ENCODE results near the gene ABLIM2.

The ABLIM2 gene

DNA sequence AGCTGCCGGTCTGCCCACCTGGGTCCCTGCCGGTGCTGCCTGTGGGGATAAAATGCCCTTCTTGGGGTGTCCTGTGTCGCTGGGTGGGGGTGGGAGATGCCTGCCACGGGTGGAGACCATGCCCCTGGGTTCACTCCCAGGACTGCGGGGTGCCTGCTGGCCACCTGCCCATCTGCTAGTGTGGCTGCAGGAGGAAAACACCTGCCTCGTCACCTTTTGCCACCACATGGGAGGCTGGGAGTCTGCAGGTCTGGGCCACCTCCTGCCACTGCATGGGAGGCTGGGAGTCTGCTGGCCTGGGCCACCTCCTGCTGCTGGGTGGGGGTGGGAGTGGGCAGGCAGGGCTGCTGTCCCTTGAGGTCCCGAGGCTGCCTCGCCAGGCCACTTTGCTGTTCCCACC lies 160.2 kb downstream of the ABLIM2 start:
- DNase-seq: no peak

DNA sequence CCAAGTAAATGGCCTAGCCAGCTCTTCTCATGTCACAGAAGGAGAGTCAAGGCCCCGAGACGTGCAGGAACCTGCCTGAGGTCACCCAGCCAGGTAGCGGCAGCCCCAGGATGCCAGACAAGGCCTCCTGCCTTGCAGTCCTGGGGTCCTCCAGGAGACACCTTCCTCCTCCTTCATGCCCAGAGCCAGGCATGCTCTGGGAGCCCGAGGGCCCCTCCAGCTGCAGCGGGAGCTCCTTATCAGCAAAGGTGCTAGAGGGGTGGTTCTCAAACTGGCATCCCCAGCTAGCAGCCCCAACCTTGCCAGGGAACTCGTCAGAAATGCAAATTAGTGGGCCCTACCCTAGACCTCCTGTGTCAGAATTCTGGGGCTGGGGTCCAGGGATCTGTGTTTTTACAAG lies 162.7 kb downstream of the ABLIM2 start:
- DNase-seq: no peak

DNA sequence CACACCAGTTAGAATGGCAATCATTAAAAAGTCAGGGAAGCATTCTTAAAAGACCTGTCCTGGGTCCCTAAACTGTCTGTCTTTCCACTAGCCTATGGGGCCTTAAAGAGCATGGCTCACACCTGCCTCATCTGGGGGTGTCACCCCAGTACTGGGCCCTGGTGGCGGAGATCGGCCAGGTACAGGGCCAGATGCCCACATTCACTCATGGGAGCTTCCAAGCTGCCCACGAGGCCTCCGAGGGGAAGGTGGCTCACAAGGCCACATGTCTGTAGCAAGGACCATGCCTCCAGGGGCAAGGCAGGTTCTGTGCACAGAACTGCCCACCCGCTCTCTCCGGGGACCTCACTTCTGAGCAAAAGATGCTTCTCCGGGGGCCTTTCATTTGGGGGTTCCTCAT lies 163.5 kb downstream of the ABLIM2 start:
- DNase-seq: no peak

DNA sequence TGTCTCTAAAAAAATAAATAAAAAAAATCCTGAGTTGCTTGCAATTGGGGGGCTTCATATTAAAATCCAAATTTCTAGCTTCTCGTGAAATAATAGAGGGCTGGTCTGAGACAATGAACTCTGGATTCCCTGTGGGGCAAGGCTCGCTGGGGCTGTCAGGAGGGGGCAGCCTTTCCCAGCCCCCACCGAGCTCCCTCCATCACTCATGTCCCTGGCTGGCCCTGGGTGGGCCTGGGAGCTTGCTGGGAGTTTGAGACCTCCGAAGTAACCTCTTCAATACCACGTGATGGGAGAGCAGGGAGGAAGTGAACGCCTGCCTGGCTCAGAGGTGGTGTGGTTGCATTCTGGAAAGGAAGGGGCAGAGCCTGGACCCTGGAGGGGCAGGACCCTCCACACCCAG lies 164.9 kb downstream of the ABLIM2 start:
- no peak for DNase-seq

DNA sequence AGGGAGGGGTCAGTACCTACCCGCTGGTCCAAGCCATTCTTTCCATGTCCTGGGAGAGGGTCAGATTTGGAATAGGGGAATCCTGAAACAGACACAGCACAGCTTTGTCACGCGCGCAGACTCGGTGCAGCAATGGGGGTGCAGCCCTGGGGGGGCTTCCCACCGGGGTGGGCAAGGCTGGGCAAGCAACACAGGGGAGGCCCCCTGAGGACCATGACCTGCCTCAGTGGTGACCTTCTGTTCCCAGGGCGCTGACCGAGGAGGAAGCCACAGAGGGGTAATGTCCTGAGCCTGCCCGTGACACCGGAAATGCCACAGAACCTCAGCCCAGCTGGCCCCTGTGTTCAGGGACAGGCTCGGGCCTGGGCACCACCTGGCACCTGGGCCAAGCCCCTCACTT lies 165.8 kb downstream of the ABLIM2 start:
- DNase-seq: no peak

DNA sequence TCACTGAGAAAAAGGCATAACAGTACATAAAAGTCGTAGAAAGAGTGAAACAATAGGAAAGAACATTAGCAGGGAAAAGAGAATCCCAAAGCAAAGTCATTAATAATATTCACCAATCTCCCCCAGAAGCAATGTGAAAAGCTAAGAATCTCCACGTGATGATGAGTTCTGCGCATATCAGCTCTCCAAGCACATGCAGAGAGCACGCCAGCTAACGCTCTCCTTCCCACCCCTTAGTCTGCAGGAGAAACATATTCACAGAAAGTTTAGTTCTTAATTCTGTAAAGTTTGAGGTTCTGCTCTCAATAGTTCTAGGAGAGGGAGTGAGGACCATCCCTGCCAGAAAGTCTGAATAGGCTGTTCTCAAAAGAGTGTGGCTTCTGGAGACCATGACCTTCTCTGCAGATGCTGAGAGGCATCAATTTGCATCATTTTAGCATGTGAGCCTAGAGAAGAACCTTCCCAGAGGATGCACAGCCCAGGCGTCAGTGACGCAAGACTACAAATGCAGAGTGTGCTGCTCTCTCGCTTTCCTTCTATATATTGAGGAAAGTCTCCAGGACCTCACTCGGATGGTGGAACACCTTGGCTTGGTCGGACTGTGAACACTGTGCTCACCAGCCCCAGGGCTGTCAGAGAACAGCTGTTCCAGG lies 167.7 kb downstream of the ABLIM2 start:
- DNase-seq: no peak

DNA sequence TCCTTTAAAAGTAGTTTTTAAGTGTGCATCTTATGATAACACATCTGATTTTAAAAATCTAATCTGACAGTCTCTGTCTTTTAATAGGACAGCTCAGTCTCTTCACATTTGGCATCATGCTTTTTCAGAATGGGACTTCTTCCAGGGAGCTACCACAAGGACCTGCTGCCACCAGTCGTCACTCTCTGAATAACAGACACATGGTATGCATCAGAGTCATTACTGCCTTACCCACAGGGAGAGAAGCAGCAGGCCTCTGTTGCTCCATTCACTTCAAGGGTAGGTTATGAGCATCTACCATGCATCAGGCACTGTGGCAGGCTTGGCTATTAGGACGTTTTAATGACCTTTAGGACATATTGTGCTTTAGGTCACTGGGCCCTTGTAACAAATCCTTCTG lies 169.0 kb downstream of the ABLIM2 start:
- no peak for DNase-seq

DNA sequence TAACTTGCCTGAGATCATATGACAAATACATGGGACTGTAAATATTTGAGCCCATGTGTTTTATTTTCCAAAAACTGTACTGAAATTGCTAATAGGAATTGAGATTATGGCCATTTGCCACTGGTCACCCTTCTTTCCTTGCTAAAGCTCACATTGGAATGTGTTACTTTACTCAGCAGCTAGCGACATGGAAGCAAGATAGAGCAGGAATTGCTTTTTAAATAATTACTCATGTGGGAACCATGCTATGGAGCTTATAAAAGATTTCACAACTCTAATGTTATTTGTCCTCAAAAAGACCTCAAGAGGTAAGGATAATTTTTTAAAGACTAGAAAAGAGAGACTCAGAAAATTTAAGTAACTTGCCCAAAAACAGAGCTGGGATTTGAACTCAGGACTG lies 170.2 kb downstream of the ABLIM2 start:
- DNase-seq: no peak

DNA sequence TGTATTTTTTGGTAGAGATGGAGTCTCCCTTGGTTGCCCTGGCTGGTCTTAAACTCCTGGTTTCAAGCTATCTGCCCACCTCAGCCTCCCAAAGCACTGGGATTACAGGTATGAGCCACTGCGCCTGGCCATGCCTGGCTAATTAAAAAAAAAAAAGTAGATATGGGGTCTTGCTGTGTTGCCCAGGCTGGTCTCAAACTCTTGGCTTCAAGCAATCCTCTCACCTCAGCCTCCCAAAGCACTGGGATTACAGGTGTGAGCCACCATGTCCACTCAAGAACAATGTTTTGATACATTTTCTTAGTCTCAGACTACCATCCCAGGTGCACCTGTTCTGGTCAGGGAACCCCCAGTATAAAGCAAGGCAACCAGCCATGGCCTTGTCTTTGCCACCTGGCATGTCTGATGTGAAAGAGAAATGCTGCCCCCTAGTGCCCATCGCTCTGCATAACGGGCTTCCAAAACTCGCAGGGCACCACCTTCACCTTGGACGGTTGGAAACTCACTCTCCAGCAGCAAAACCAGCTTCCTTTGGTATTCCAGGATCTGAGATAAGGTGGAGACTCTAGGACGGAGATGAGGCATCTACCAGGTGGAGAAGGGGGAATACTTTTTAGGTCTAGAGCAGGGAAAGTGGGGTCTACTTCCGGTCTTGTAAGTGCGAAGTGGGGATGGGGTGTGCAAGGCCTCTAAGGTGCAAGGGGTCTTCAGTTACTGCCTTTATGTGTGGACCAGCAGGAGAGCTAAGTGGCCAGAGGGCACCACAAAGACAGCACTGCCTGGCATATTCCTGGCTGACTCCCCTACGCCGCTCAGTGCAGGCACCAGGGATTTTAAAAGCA lies 171.2 kb downstream of the ABLIM2 start:
- peak; percentile 36 to 57 (median 54) for DNase-seq

DNA sequence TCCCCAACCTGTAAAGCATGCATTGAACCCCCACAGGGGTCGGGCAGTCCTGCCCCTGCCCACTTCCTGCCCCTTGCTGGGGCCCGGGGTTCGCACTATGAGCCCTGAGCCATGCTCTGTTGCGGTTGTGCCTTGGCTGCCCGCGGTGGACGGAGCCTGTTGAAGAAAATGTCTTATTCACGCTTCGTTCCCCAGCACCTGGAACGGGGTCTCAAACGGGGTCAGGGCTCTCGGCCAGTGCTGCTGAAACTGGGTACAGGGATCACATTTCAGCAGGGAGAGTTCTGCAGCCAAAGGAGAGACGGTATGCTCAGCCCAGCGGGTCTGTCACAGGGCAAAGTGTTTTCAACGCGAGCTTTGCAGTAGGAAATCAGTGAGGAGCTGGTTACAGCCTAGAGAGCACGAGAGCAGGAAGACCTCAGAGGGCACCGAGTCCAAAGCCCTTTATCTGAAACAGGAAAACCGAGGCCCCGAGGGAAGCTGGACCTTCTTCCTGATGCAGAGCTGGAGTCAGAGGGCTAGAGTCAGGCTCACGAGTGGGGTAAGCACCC lies 172.6 kb downstream of the ABLIM2 start:
- no peak for DNase-seq

DNA sequence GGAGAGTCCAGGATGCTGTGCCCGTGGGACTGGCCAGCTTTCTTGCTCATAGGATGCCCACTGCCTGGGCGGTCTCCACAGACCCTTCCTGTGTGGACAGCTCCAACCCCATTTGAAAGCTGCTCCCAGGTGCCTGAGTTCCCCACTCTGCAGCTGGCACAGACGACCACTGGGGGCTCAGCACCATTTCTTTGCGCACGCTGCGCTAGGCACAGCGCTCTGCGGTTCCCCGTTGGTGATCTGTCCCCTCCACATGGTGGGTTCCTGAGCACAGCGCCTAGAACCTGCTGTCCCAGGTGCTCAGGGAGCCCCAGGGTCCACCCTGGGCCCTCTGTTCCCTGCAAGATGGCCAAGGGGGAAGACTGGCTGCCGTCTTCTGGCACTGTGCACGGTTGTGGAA lies 173.5 kb downstream of the ABLIM2 start:
- no peak for DNase-seq

DNA sequence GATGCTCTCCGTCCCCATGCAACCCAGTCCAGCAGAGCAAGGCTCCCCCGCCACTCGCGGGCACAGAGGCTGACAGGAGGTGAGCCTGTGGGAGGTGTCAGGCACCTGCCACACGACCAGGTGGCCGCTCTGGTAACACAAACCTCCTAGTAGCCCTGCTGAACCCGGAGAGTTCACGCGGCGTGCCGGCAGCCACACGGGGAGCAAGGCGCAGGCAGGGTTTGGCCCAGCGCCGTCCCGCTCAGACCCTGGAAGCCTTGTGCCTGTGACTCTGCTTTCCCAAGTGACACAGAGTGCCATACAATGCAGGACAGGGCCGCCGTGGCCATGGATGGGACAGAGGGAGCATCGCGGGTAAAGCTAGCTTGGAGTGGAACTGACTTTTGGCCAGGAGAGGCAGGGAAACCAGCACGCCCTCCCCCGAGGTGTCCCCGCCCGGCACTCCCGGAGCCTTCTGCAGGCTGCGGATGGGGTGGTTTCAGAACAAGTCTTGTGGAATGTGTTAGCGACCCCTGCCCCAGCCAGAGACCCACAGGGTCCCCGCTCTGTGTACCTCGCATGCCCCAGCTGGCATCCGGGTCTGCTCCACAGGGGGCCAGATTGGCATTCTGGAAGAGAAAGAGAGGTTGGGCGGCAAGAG lies 174.2 kb downstream of the ABLIM2 start:
- no peak for DNase-seq

DNA sequence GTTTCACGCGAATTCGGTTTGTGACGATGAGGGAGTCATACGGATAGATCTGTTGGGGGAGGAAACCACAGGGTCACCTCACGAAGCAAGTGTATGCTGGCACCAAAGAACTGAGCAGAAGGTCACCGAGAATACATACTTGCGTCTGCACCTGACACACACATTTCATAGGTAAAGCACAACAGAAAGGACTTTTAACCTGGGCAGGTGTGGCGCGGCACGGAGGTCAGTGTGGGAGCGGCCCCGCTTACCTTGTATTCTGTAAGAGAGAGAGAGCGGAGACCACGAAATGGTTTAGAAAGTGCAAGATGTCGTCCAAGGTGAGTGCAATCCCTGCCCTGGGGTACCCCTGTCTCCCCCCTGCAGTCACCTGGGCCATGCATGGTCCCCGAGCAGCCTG lies 175.3 kb downstream of the ABLIM2 start:
- no peak for DNase-seq

DNA sequence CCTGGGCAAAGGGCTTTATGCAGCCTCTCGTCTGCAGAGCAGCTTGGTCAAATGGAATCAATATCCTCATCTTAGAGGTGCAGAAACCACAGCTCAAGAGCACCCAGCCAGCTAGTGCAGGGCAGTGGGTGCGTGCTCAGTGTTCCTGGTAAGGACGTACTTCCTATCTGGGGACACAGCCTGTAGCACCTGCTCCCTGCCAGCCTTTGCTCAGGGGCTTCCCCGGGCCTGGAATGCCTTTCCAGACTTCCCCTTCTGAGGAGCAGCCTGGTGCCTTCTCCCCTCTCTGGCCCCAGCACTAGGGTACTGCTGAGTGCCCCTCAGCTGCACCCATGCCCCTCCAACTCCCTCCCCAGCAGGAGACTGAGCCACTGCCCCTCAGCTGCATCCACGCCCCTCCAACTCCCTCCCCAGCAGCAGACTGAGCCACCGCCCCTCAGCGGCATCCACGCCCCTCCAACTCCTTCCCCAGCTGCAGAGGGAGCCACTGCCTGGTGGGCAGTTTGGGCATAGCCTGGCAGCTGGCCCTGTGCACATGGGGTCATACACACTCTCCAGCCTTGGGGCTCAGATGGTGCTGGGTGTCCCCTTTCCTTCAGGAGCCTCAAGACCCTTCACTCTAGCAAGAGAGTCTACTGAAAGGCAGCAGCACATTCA lies 176.7 kb downstream of the ABLIM2 start:
- DNase-seq: no peak

DNA sequence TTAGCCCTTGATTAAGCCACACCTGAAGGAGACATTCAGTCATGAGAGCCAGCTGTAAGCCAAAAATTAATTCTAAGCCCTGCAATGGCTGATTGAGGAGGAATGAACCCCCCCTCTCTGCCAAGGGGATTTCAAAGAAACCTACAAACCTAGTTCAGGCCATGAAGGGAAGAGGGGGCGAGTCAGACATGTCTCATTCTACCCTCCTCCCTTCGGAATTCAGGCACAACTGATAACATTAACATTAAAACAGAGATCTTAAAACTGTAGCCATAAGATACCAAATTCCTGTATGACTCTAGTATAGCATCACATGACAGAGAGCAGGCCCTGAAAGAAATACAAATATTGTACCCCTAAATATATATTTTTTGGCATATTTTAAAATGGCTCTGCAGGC lies 178.6 kb downstream of the ABLIM2 start:
- DNase-seq: no peak

DNA sequence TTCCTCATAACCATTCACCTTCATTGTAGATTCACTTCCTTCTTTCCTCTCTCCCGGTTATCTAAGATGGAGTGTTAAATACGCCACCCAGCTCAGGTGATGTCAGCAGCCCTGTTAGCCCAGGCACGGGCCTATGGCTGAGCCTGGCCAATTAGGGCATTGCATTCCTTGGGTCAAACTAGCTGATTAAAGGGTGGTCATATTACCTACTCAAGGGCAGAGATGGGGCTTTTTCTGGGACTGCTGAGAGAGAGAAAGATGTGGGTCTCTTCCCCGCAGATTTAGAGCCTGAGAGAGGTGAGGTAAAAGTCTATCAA lies 179.0 kb downstream of the ABLIM2 start:
- DNase-seq: no peak

DNA sequence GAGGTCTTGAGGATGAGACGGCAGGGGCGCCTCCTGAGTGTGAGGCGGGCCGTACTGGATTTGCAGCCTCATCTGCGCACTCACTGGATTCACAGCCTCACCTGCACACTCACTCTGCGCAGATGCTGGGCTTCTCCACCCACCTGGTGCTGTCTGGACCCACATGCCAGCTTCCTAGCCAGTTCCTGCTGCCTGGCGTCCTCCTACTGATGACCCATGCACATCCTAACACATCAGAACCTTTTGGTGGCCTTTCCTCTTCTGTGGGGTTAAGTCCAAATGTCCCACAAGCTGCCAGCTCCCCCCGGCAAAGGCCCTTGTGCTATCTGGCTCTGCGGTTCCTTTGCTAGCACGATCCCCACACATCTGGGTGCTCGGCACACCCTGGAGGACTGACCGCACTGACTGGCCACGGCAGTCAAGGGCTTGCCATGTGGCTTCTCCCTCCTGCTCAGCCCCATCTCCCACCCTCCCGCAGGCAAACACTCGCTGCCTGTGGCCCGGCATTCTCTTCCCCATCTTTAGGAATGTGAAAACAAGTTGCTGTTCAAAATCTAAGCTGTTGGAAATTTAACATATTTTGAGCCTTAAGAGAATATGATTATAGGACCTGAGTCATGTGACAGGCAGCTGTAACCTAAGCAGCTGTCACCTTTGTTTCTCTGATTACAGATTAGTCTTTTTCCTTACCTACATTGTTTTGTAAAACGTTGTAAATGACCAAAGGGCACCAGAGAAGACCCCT lies 179.5 kb downstream of the ABLIM2 start:
- no peak for DNase-seq

DNA sequence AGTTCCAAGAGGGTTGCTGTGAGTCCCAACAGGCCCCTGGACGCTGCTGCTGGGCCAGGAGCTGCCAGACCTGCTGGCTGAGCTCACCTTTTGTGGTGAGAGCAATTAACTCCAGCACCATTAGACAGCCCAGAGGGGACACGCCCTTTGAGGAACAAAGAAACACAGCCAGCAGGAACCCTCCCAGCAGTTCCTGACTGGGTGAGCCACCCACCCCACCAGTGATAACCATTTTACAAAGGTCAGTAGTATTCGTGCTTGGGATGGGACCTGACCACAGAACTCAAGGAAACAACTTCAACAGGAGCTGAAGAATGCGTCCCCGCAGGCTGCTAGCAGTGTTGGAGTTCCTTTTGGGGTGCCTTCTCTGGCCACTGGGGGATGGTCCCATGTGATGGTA lies 180.1 kb downstream of the ABLIM2 start:
- DNase-seq: no peak

DNA sequence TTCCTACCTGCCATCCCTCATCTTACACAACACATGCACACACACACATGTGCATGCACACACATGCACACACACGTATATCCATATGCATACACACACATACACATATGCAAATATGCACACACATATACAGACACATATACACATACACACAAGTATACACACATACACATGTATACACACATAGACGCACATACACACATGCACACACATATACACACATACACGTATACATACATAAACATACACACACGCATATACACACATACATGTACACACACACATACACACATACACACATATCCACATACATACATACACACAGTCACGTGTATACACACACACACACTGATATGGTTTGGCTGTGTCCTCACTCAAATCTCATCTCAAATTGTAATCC lies 182.0 kb downstream of the ABLIM2 start:
- no peak for DNase-seq

DNA sequence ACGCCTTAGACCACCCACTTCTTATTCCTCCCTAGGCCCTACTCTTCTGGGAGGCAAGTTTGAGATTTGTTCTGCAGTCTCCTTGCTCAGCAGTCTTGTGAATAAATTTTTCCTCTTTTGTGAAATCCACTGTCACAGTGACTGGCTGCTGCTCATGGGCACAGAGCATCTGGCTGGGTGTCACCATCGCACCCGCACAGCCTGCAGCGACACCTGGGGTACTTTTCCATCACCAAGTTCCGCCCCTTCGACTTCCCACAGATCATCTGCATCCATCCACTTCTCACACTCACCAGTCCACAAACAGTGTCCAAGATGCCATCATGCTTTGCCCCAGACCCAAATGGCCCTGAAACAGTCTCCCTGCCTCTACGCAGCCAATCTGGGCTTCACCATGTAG lies 182.6 kb downstream of the ABLIM2 start:
- no peak for DNase-seq

DNA sequence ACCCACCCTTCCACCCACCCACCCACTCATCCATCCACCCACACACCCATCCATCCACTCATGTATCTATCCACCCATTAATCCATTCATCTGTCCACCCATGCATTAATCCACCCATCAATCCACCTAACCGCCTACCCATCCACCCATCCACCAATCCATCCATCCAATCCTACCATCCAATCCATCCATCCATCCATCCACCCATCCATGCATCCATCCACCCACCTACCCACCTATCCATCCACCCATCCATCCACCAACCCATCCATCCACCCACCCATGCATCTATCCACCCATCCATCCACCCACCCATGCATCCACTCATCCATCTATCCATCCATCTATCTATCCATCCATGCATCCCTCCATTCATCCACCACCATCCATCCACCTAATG lies 184.2 kb downstream of the ABLIM2 start:
- DNase-seq: no peak

DNA sequence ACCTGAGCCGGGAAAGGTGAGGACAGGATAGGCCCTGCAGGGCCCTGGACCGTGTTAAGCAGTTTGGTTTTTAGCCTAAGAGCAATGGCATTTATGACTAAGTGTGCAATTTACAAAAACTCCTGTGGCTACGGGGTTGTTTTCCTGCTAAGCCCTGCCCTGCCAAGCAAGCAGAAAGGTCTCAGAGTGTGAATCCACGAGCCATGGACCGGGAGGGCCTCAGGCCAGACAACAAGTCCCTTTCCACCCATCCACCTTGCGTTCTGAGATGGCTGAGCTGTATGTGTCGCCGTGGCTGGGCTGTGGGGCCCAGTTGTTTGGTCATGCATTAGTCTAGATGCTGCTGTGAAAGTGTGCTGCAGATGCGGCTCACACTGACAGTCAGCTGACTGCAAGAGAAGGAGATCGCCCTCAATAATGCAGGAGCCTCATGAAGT lies 185.1 kb downstream of the ABLIM2 start:
- no peak for DNase-seq

Data from activated CD4-positive, CD25-positive, alpha-beta regulatory T cell (primary cell).